ENCODE results near the gene DNAJC1.

The DNAJC1 gene

GRCh38 chr10:21993360-21994001 lies 10.0 kb downstream of the DNAJC1 start:
- Histone ChIP-seq H3K9ac (ENCODE audit: low read depth, low read length, poor library complexity) (no peak overlapping the region), H3K36me3 (replicated peaks in 1 of 2; ENCODE audit: control insufficient read depth in 2 of 2, insufficient read depth in 2 of 2, low read length in 2 of 2) (no peaks in the 10 kb centered on the region), H4K8ac (ENCODE audit: low read depth, low read length) (no peak overlapping the region), H2AFZ (ENCODE audit: low read length) (no peak overlapping the region), H3K4me3 (ENCODE audit: low read length in 2 of 2) (no peak overlapping the region), H3K4me2 (ENCODE audit: insufficient read depth, low read length, poor library complexity, severe bottlenecking) (no peak overlapping the region), H3K14ac (ENCODE audit: low read length) (no peak overlapping the region), H3K4ac (ENCODE audit: low read length) (no peak overlapping the region), H3K27me3 (ENCODE audit: control insufficient read depth in 3 of 3, insufficient read depth in 3 of 3, low read depth in 1 of 3, low read length in 3 of 3) (no peaks in the 10 kb centered on the region), H3K9me3 (replicated peaks in 1 of 2; ENCODE audit: control insufficient read depth in 2 of 2, insufficient read depth in 1 of 2, low read depth in 1 of 2, low read length in 2 of 2) (no peaks in the 10 kb centered on the region), H3K23ac (ENCODE audit: low read depth, low read length, poor library complexity) (no peak overlapping the region), H2BK15ac (ENCODE audit: low read length) (no peak overlapping the region), H3K79me1 (ENCODE audit: low read depth, low read length) (no peaks in the 10 kb centered on the region), H2BK12ac (ENCODE audit: low read length) (no peak overlapping the region), H3K4me1 (ENCODE audit: control insufficient read depth in 2 of 2, insufficient read depth in 1 of 2, low read depth in 1 of 2, low read length in 2 of 2) (no peaks in the 10 kb centered on the region), H2AK5ac (ENCODE audit: low read depth, low read length) (no peak overlapping the region), H2BK5ac (ENCODE audit: low read length) (no peak overlapping the region), H3K18ac (ENCODE audit: low read length) (no peak overlapping the region), H3K27ac (replicated peaks; ENCODE audit: low read length) (no peak overlapping the region), H4K91ac (ENCODE audit: low read depth, low read length, poor library complexity) (no peak overlapping the region), H2BK120ac (ENCODE audit: low read depth, low read length) (no peak overlapping the region)
- no CpG with 5 or more reads among the region's 7 CpGs for WGBS, 2 donors (ENCODE audit: extremely low coverage in 2 of 2, insufficient read length in 2 of 2, insufficient replicate concordance in 1 of 2)
- no peak for DNase-seq (ENCODE audit: low spot score)

- H3K36me3 ChIP-seq (replicated peaks in 1 of 2; ENCODE audit: control insufficient read depth in 2 of 2, insufficient read depth in 2 of 2, low read length in 2 of 2) = no peaks in the 10 kb centered on the region
- no peak overlapping the region for H3K4me2 ChIP-seq (ENCODE audit: insufficient read depth, low read length, poor library complexity, severe bottlenecking)
- no peak overlapping the region for H3K18ac ChIP-seq (ENCODE audit: low read length)
- no peak overlapping the region for H2BK12ac ChIP-seq (ENCODE audit: low read length)
- no peak overlapping the region for H4K8ac ChIP-seq (ENCODE audit: low read depth, low read length)
- no CpG with 5 or more reads among the region's 8 CpGs for WGBS, 2 donors (ENCODE audit: extremely low coverage in 2 of 2, insufficient read length in 2 of 2, insufficient replicate concordance in 1 of 2)
- no peak overlapping the region for H3K4me3 ChIP-seq (ENCODE audit: low read length in 2 of 2)
- no peak overlapping the region for H2AK5ac ChIP-seq (ENCODE audit: low read depth, low read length)
- no peaks in the 10 kb centered on the region for H3K4me1 ChIP-seq (ENCODE audit: control insufficient read depth in 2 of 2, insufficient read depth in 1 of 2, low read depth in 1 of 2, low read length in 2 of 2)
- H4K91ac ChIP-seq (ENCODE audit: low read depth, low read length, poor library complexity) = no peak overlapping the region
- no peak overlapping the region for H3K27ac ChIP-seq (replicated peaks; ENCODE audit: low read length)
- no peaks in the 10 kb centered on the region for H3K27me3 ChIP-seq (ENCODE audit: control insufficient read depth in 3 of 3, insufficient read depth in 3 of 3, low read depth in 1 of 3, low read length in 3 of 3)
- H2BK15ac ChIP-seq (ENCODE audit: low read length) = no peak overlapping the region
- no peak overlapping the region for H3K4ac ChIP-seq (ENCODE audit: low read length)
- no peak overlapping the region for H3K9ac ChIP-seq (ENCODE audit: low read depth, low read length, poor library complexity)
- no peak for DNase-seq (ENCODE audit: low spot score)
- H3K14ac ChIP-seq (ENCODE audit: low read length) = no peak overlapping the region
- no peaks in the 10 kb centered on the region for H3K79me1 ChIP-seq (ENCODE audit: low read depth, low read length)
- no peak overlapping the region for H2BK120ac ChIP-seq (ENCODE audit: low read depth, low read length)
- H2AFZ ChIP-seq (ENCODE audit: low read length) = no peak overlapping the region
- H3K9me3 ChIP-seq (replicated peaks in 1 of 2; ENCODE audit: control insufficient read depth in 2 of 2, insufficient read depth in 1 of 2, low read depth in 1 of 2, low read length in 2 of 2) = no peaks in the 10 kb centered on the region
- no peak overlapping the region for H3K23ac ChIP-seq (ENCODE audit: low read depth, low read length, poor library complexity)
- H2BK5ac ChIP-seq (ENCODE audit: low read length) = no peak overlapping the region
These were observed 11.7 kb downstream of the DNAJC1 start for GRCh38 chr10:21991785-21992184.

- no peaks in the 10 kb centered on the region for H3K27me3 ChIP-seq (ENCODE audit: control insufficient read depth in 3 of 3, insufficient read depth in 3 of 3, low read depth in 1 of 3, low read length in 3 of 3)
- no peak overlapping the region for H3K14ac ChIP-seq (ENCODE audit: low read length)
- peaks cover 0 to 3% of the 10 kb centered on the region in 2 donors for H3K9me3 ChIP-seq (replicated peaks in 1 of 2; ENCODE audit: control insufficient read depth in 2 of 2, insufficient read depth in 1 of 2, low read depth in 1 of 2, low read length in 2 of 2)
- no peak overlapping the region for H2AK5ac ChIP-seq (ENCODE audit: low read depth, low read length)
- no peak for DNase-seq (ENCODE audit: low spot score)
- H3K18ac ChIP-seq (ENCODE audit: low read length) = no peak overlapping the region
- H2BK12ac ChIP-seq (ENCODE audit: low read length) = no peak overlapping the region
- H2AFZ ChIP-seq (ENCODE audit: low read length) = no peak overlapping the region
- no peak overlapping the region for H3K4me3 ChIP-seq (ENCODE audit: low read length in 2 of 2)
- no peak overlapping the region for H4K8ac ChIP-seq (ENCODE audit: low read depth, low read length)
- no peak overlapping the region for H2BK120ac ChIP-seq (ENCODE audit: low read depth, low read length)
- H3K79me1 ChIP-seq (ENCODE audit: low read depth, low read length) = no peaks in the 10 kb centered on the region
- no peak overlapping the region for H3K27ac ChIP-seq (replicated peaks; ENCODE audit: low read length)
- H4K91ac ChIP-seq (ENCODE audit: low read depth, low read length, poor library complexity) = no peak overlapping the region
- H2BK15ac ChIP-seq (ENCODE audit: low read length) = no peak overlapping the region
- no peak overlapping the region for H2BK5ac ChIP-seq (ENCODE audit: low read length)
- no peak overlapping the region for H3K23ac ChIP-seq (ENCODE audit: low read depth, low read length, poor library complexity)
- no peak overlapping the region for H3K4ac ChIP-seq (ENCODE audit: low read length)
- no peak overlapping the region for H3K9ac ChIP-seq (ENCODE audit: low read depth, low read length, poor library complexity)
- no peaks in the 10 kb centered on the region for H3K4me1 ChIP-seq (ENCODE audit: control insufficient read depth in 2 of 2, insufficient read depth in 1 of 2, low read depth in 1 of 2, low read length in 2 of 2)
- WGBS, 2 donors (ENCODE audit: extremely low coverage in 2 of 2, insufficient read length in 2 of 2, insufficient replicate concordance in 1 of 2) = no CpG with 5 or more reads among the region's 1 CpG
- H3K36me3 ChIP-seq (replicated peaks in 1 of 2; ENCODE audit: control insufficient read depth in 2 of 2, insufficient read depth in 2 of 2, low read length in 2 of 2) = no peaks in the 10 kb centered on the region
- no peak overlapping the region for H3K4me2 ChIP-seq (ENCODE audit: insufficient read depth, low read length, poor library complexity, severe bottlenecking)
These were observed 13.1 kb downstream of the DNAJC1 start for GRCh38 chr10:21990449-21990848.

- Histone ChIP-seq H3K27me3 (ENCODE audit: control insufficient read depth in 3 of 3, insufficient read depth in 3 of 3, low read depth in 1 of 3, low read length in 3 of 3) (no peaks in the 10 kb centered on the region), H2BK120ac (ENCODE audit: low read depth, low read length) (no peak overlapping the region)
- whole genome bisulfite sequencing, 2 donors (ENCODE audit: extremely low coverage in 2 of 2, insufficient read length in 2 of 2, insufficient replicate concordance in 1 of 2) = no CpG with 5 or more reads among the region's 5 CpGs
These were observed 13.9 kb downstream of the DNAJC1 start for GRCh38 chr10:21989453-21990154.

More at GRCh38 chr10:21989453-21990154, 13.9 kb downstream of the DNAJC1 start:
- H3K14ac ChIP-seq (ENCODE audit: low read length) = no peak overlapping the region
- H3K23ac ChIP-seq (ENCODE audit: low read depth, low read length, poor library complexity) = no peak overlapping the region
- DNase-seq (ENCODE audit: low spot score) = peak; percentile 39
- H2AK5ac ChIP-seq (ENCODE audit: low read depth, low read length) = no peak overlapping the region
- no peak overlapping the region for H3K4me2 ChIP-seq (ENCODE audit: insufficient read depth, low read length, poor library complexity, severe bottlenecking)
- H3K27ac ChIP-seq (replicated peaks; ENCODE audit: low read length) = no peak overlapping the region
- H3K4me3 ChIP-seq (ENCODE audit: low read length in 2 of 2) = no peak overlapping the region
- peaks cover 0 to 3% of the 10 kb centered on the region in 2 donors for H3K9me3 ChIP-seq (replicated peaks in 1 of 2; ENCODE audit: control insufficient read depth in 2 of 2, insufficient read depth in 1 of 2, low read depth in 1 of 2, low read length in 2 of 2)
- H3K4me1 ChIP-seq (ENCODE audit: control insufficient read depth in 2 of 2, insufficient read depth in 1 of 2, low read depth in 1 of 2, low read length in 2 of 2) = no peaks in the 10 kb centered on the region
- H3K9ac ChIP-seq (ENCODE audit: low read depth, low read length, poor library complexity) = no peak overlapping the region
- no peak overlapping the region for H2BK12ac ChIP-seq (ENCODE audit: low read length)
- no peaks in the 10 kb centered on the region for H3K79me1 ChIP-seq (ENCODE audit: low read depth, low read length)
- H2AFZ ChIP-seq (ENCODE audit: low read length) = no peak overlapping the region
- H4K8ac ChIP-seq (ENCODE audit: low read depth, low read length) = no peak overlapping the region
- H3K36me3 ChIP-seq (replicated peaks in 1 of 2; ENCODE audit: control insufficient read depth in 2 of 2, insufficient read depth in 2 of 2, low read length in 2 of 2) = no peaks in the 10 kb centered on the region
- no peak overlapping the region for H2BK5ac ChIP-seq (ENCODE audit: low read length)
- H3K4ac ChIP-seq (ENCODE audit: low read length) = no peak overlapping the region
- no peak overlapping the region for H4K91ac ChIP-seq (ENCODE audit: low read depth, low read length, poor library complexity)
- H3K18ac ChIP-seq (ENCODE audit: low read length) = no peak overlapping the region
- H2BK15ac ChIP-seq (ENCODE audit: low read length) = no peak overlapping the region
